GM19025 (cell line): ENCODE data around the gene TMEM178A.

Source experiments
- ATAC-seq: cut with Tn5 transposase; IDR thresholded peaks from one replicate; pipeline ENCODE4 v1.9.1; 2021; ENCODE audit warnings: mild to moderate bottlenecking, low read depth, moderate library complexity; ENCODE audit not compliant: unreplicated experiment

Gene TMEM178A

DNA sequence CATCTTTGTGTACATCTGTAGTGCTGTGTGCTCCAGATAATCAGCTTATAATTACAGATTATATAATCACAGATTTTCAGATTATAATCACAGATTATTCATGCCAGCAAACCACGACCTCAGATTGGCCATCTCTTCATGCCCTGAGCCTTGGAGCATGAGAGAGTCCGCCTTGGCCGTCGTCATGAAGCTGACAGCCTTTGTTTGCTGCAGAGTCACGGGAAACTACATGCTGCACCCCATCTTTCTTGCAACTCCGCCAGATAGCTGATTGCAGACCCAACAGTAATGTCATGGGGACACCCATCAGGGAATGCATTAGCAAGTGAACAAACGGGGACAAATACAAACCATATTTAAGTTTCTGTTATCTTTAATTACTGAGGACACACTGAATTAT is 7.3 kb downstream of the TMEM178A start:
- ATAC-seq, result no peak

DNA sequence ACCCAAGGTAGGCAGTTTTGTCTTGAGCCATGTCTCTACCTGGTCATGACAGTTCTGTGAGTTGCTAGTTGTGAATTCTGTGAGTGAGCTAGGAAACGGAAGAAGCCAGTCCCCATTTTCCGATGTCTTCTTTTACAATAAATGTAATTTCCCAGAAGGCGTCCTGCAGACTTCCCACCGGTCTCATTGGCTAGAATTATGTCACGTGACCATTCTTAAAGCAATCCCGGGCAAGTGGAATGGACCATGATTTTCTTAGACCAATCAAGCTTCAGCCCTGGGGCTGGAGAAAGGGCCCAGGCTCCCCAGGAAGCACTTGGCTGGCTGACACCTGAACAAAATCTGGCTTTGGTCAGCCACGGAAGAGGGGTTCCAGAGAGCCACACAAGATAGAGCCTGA is 10.6 kb downstream of the TMEM178A start:
- no peak for ATAC-seq

GRCh38 chr2:39678170-39678569 is 12.5 kb downstream of the TMEM178A start:
- no peak for ATAC-seq

DNA sequence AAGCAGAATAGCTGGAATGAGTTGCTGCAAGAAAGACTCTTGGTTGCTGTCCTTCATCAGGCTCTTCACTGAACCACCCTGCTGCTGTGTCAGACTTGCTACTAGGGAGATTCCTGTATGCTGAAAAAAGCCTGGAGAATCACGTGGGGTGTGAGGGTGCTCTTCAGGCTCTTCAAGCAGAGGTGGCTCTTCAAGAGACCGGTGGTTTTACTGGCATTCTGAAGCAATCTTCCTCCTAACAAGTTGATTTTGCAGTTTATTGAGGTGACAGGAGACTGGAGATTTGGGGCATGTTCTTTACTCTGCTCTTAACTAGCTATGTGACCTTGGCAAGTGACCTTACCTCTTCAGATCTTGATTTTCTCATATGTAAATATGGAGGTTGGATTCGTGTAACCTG is 14.1 kb downstream of the TMEM178A start:
- ATAC-seq, result no peak

- no peak for ATAC-seq
Measured at GRCh38 chr2:39682066-39682692, 16.5 kb downstream of the TMEM178A start.

GRCh38 chr2:39683022-39683699 is 17.4 kb downstream of the TMEM178A start:
- ATAC-seq, result no peak

DNA sequence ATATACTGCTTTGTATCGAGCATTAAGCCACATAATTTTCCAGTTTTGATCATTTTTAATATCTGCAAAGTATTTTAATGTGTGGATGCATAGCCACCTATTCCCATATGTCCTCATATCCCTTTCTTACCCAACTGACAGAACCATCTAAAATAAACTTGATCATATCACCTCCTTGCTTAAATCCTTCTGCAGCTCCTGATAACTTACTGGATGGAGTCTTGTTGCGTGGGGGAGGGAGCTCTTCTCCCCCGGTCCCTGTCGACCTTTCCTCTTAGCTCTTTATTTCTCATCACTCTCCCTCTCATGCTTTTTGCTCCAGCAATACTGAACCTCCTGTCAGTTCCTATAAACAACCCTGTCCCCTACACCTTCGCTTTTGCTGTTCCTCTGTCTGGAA is 18.7 kb downstream of the TMEM178A start:
- ATAC-seq, result no peak

DNA sequence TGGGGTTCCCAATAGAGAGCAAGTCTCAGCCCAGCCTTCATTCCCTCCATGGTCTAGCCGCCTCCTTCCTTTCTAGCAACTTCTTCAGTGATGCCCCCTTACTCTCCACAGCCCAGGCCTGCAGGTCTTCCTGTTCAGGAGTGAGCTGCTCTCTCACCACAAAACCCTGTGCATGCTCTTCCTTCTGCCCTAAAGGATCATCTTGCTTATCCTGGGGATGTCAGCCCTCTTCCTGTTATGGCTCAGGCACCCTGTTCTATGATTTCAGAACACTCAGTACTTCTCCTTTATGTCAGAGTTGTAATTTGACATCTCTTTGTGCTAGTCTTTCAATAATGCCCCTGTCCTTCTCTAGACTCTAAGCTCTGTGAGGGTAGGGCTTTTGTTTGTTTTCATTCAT is 19.4 kb downstream of the TMEM178A start:
- ATAC-seq, result no peak

GRCh38 chr2:39686456-39686855 is 20.7 kb downstream of the TMEM178A start:
- ATAC-seq, result no peak

- ATAC-seq, result no peak
Measured at GRCh38 chr2:39688181-39688580, 22.5 kb downstream of the TMEM178A start.

- no peak for ATAC-seq
Measured at GRCh38 chr2:39689272-39689841, 23.6 kb downstream of the TMEM178A start.

DNA sequence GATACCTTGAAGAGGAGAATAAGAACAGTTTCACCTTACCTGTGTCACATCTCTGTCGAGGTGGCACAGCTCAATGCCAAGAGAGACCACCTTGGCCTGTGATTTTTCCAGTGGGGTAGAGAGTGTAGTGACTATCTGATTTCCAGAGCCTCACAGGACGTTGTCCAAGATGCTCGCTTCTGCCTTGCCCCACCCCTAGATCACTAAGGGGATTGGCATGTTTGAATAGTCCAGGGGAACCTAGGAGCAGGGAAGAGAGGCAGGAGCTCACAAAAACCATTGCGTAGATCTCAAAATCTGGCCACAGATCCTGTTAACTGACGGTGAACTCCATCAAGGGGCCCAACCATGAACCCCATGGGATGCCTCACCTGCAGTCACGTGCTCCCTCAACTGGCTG is 24.2 kb downstream of the TMEM178A start:
- no peak for ATAC-seq

DNA sequence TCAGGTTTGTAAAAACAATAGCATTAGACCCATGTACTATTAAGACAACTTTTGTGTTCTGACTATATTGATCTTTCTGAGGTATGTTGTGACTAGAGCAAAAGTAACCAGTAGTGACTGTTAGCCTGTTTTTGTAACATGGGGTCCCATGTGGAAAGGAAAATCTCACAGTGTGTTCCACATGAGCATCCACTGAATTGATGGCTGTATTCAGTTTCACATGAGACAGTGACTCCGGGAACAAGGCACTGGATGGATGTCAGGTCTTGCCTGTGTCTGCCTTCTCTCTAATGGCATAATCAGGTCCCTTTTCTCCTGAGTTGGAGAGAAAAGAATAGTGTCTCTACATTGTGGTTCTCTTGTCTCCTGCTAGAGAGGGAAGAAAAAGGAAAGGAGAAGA is 27.5 kb downstream of the TMEM178A start:
- no peak for ATAC-seq

DNA sequence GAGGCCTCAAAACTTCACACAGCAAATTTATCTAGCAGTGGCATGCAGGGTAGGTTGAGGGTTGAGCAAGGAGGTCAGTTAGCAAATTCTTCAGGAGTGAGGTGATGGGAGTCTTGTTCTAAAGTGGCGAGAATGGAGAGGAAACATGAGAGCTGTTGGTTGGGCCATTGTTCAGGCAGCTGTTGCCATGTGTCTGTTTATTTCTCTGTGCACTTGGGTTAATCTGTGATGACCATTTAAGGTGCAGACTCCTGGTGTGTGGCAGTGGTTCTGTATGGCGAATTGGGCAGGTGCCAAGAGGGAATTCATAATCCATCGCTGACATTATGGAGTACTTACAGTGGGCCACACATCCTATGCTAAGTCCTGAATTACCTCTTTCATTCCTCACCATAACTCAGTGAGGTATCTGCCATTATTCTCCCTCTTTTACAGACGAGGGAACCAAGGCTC is 30.4 kb downstream of the TMEM178A start:
- ATAC-seq, result no peak

DNA sequence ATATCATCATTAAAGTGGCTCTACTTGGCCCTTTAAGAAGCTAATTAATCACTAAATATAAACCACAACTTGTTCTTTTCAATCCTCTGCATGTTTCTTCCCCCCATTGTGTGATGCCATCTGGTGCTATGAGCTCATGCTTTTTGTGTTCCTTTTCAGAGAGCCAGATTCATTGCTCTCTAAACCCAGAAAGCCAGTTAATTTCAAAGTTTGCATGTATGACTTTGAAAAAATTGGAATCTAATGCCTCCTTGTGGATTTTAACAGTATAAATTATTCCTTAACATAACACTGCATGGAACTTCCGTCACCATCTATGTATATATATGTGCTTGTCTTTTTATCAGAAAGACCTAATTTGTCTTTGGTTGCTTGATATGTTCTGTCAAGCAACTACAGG is 31.1 kb downstream of the TMEM178A start:
- ATAC-seq, result no peak

GRCh38 chr2:39697454-39697853 is 31.7 kb downstream of the TMEM178A start:
- no peak for ATAC-seq

DNA sequence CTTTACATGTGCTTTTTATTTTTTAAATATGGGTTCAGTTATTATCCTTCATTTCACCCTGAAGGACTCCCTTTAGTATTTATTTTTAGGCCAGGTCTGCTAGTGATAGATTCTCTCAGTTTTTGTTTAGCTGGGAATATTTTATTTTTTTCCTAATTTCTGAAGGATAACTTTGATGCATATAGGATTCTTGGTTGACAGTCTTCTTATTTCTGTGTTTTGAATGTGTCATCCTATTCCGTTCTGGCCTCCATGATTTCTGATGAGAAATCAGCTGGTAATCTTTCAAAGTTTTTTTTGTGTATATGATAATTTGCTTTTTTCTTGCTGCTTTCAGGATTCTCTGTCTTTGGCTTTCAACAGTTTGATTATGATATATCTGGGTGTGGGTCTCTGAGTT is 35.4 kb downstream of the TMEM178A start:
- no peak for ATAC-seq

- no peak for ATAC-seq
Measured at GRCh38 chr2:39703181-39703872, 37.6 kb downstream of the TMEM178A start.

GRCh38 chr2:39704540-39704939 is 38.8 kb downstream of the TMEM178A start:
- ATAC-seq, result no peak

DNA sequence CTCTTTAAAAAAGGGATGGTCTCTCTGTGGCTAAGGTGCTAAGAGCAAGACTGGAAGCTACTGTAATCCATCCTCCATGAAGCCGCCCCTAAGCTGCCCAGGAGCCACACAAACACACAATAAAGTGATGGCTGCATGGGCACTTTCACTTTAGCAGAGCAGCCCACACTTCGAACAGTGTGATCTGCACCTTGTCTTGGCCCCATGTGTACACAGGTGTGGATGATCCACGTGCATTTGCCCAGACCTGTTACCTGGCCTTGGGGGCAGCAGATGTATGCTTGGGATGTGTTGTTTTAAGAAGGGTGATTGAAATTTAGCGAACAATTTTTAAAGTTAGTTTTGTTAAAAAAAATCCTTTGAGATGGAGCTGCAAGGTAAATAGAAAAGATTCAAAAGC is 39.9 kb downstream of the TMEM178A start:
- no peak for ATAC-seq

GRCh38 chr2:39706312-39706711 is 40.6 kb downstream of the TMEM178A start:
- ATAC-seq, result no peak
